ENCODE measurements around the gene ZSWIM4. TPM values are rescaled to one million over a fixed set of nuclear protein-coding genes. Genes with fewer than 3 reads are reported as not detected.
A peak's percentile ranks its signal among the peaks of the same experiment; 100 is the strongest.

ZSWIM4 gene
- total RNA-seq, 4 donors from 2014 or later = 6.9 to 15.6 (median 8.9) TPM

GRCh38 chr19:13847407-13848339 is 52.4 kb downstream of the ZSWIM4 start:
- Histone ChIP-seq H3K4me3 (replicated peaks in 1 of 3) (peak overlapping the region in 2 of 3 donors; percentile 41 to 55), H3K4me1 (peaks cover 40 to 59% of the 10 kb centered on the region in 2 donors), H3K27me3 (no peaks in the 10 kb centered on the region), H3K9me3 (no peaks in the 10 kb centered on the region), H3K27ac (peak overlapping the region; percentile 100), H3K36me3 (no peaks in the 10 kb centered on the region)
- intact Hi-C loops (cut with DNase I) = no loop called here
- 3 to 4% methylated on average over 21 to 34 of the region's 47 CpGs for WGBS, 2 donors
- peak; percentile 87 to 90 for DNase-seq
- TF ChIP-seq POLR2A (IDR thresholded peaks at IDR 0.05) (peak; percentile 72 to 85), CTCF (IDR thresholded peaks at IDR 0.05) (peak in 3 of 6 experiments; percentile 25 to 31 (median 26))

GRCh38 chr19:13848340-13848677 is 53.1 kb downstream of the ZSWIM4 start:
- intact Hi-C loops (cut with DNase I) = no loop called here
- Histone ChIP-seq H3K4me1 (peaks cover 36 to 59% of the 10 kb centered on the region in 2 donors), H3K9me3 (no peaks in the 10 kb centered on the region), H3K36me3 (no peaks in the 10 kb centered on the region), H3K27ac (peak overlapping the region; percentile 100), H3K27me3 (no peaks in the 10 kb centered on the region), H3K4me3 (replicated peaks in 1 of 3) (no peak overlapping the region)
- TF ChIP-seq POLR2A (IDR thresholded peaks at IDR 0.05) (no peak), CTCF (IDR thresholded peaks at IDR 0.05) (no peak)
- 77 to 83% methylated on average over 4 of the region's 4 CpGs for WGBS, 2 donors
- DNase-seq = no peak

DNA sequence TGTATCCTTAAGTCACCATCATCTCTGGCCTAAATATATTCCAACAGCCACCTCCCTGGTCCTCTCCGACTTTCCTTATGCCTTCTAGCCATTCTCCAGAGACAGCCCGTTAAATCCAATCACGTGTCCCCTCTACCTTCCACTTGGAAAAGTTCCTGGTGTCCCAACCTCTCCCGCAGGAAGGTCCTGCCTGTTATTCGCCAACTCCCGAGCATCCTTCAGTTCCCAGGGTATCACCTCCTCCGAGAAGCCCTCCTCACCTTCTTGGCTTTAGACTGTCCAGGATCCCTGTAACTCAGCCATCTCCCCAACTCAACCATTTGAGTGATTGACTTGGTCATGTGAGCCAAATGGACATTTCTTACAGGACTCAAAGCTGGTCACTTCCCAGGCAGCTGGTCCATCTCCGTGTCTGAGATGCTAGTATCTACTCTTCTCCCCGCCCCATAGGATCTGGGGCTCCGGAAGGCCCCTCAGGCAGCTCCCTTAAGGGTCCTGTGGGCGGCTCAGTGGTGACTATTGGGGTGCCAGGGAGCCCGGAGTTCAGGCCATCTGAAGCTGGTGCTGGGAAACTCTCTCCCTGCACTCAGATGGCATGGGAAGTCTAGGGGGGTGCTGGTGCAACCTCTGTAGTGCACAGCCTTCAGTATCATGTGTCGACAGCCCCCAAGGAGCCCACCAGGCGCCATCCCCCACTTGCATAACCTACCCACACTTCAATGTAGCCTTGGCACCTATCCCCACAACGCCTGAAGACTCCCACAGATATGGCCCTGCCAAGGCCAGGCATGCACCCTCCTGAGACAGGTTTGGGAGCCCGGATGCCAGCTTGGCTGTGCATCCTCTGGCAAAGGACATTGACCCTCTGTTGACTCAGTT is 53.8 kb downstream of the ZSWIM4 start:
- H3K4me3 ChIP-seq (replicated peaks in 1 of 3) = no peak overlapping the region
- WGBS, 2 donors = 66 to 71% methylated on average over 9 to 13 of the region's 16 CpGs
- no peak for TF ChIP-seq POLR2A (IDR thresholded peaks at IDR 0.05)
- TF ChIP-seq CTCF (IDR thresholded peaks at IDR 0.05) = no peak
- intact Hi-C loops (cut with DNase I) = no loop called here
- no peaks in the 10 kb centered on the region for H3K27me3 ChIP-seq
- peak overlapping the region; percentile 100 for H3K27ac ChIP-seq
- peaks cover 32 to 53% of the 10 kb centered on the region in 2 donors for H3K4me1 ChIP-seq
- H3K9me3 ChIP-seq = no peaks in the 10 kb centered on the region
- DNase-seq = no peak
- no peaks in the 10 kb centered on the region for H3K36me3 ChIP-seq

GRCh38 chr19:13849991-13850909 is 55.0 kb downstream of the ZSWIM4 start:
- H3K9me3 ChIP-seq = no peaks in the 10 kb centered on the region
- H3K27ac ChIP-seq = peak overlapping the region; percentile 90 to 100 (median 100)
- H3K36me3 ChIP-seq = no peaks in the 10 kb centered on the region
- TF ChIP-seq POLR2A (IDR thresholded peaks at IDR 0.05) = peak in 1 of 2 donors; percentile 15
- no peak for TF ChIP-seq CTCF (IDR thresholded peaks at IDR 0.05)
- intact Hi-C loops (cut with DNase I) = no loop called here
- peaks cover 32 to 52% of the 10 kb centered on the region in 2 donors for H3K4me1 ChIP-seq
- WGBS, 2 donors = 62 to 80% methylated on average over 7 to 15 of the region's 66 CpGs
- peak; percentile 80 to 83 for DNase-seq
- peak overlapping the region in 1 of 3 donors; percentile 17 for H3K4me3 ChIP-seq (replicated peaks in 1 of 3)
- H3K27me3 ChIP-seq = no peaks in the 10 kb centered on the region
